GOT3 (cell line): ENCODE results near the gene NSL1.
"Not testable (repeated sequence)": the region's sequence is repeated elsewhere in the genome, so short reads cannot be mapped to it uniquely, and the experiment has no call there.

Source experiments
- DNase-seq: peaks from one replicate; lab custom pipeline; 2025; ENCODE audit warnings: mixed read lengths; lab: John Stamatoyannopoulos, UW

Gene NSL1, protein sequence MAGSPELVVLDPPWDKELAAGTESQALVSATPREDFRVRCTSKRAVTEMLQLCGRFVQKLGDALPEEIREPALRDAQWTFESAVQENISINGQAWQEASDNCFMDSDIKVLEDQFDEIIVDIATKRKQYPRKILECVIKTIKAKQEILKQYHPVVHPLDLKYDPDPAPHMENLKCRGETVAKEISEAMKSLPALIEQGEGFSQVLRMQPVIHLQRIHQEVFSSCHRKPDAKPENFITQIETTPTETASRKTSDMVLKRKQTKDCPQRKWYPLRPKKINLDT

DNA sequence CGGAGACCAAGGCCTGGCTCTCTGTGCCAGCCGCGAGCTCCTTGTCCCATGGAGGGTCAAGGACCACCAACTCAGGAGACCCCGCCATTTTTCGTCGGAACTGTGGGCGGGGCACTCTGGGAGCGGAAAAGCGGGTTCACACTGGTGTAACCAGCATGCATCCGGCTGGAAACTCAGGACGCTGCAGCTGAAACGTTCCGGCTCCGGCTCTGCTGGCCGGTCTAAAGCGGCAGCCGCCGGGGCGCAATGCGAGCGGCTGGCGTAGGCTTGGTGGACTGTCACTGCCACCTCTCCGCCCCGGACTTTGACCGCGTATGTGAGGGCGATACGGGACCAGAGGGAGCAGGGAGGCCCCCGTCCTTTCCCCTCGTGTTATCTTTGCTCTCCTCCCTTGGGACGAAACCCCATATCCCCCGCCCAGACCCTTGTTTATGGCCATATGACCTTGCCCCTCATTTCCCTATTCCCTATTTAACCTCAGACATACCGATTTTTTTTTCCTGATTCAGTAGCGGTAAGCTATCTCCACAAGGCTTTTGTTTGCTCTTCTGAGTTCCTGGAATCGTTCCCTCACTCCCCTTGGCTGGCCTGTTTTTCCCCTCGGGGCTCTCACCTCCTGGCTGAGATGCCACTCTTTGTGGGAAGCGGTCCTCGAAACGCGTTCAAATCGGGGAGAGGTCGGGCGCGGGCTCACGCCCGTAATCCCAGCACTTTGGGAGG is at the start of gene NSL1, which contains the start of gene TATDN3:
NSL1 (minus strand) TSS at position 102 of the 720 bp plus-strand sequence; CDS start at position 88, 14 bp downstream.
TATDN3 (plus strand) TSS at position 219 of the 720 bp plus-strand sequence; CDS start at position 247, 28 bp downstream.
- DNase-seq = peak; percentile 85

DNA sequence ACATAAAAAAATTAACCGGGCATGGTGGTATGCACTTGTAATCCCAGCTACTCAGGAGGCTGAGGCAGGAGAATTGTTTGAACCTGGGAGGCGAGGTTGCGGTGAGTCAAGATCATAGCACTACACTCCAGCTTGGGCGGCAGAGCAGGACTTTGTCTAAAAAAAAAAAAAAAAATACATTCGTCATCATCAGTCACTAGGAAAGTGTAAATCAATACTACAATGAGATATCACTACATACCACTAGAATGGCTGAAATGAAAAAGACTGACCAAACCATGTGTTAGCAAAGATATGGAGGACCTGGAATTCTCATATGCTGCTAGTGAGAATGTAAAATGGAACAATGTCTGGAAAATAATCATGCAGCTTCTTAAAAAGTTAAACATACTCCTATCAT is 46.6 kb upstream of the NSL1 start:
- DNase-seq = no peak

DNA sequence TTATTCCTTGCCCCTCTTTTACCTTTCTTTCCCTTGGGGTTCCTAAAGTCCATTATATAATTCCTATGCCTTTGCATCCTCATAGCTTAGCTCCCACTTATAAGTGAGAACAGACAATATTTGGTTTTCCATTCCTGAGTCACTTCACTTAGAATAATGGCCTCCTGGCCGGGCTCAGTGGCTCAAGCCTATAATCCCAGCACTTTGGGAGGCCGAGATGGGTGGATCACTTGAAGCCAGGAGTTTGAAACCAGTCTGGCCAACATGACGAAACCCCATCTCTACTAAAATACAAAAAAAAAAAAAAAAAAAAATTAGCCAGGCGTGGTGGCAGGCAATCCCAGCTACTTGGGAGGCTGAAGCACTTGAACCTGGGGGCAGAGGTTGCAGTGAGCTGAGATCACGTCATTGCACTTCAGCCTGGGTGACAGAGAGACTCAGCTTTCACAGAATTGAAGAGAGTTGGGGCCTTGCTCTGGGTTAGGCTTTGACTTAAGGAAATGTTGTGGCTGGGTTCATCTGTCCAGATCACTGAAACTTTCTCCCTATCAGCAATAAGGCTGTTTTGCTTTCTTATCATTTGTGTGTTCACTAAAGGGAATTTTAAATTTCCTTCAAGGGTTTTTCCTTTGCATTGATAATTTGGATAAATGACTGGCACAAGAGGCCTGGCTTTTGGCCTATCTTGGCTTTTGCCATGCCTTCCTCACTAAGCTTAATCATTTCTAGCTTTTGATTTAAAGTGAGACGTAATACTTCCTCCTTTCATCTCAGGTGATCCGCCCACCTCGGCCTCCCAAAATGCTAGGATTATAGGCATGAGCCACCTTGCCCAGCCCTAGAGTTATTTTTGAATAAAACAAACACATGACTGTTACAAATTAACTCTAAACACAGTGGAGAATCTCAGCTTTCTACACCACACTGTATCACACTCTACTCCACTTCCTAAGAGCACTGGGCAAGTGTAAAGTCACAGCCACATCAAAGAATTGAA is 41.9 kb upstream of the NSL1 start:
- not testable (repeated sequence) for DNase-seq

DNA sequence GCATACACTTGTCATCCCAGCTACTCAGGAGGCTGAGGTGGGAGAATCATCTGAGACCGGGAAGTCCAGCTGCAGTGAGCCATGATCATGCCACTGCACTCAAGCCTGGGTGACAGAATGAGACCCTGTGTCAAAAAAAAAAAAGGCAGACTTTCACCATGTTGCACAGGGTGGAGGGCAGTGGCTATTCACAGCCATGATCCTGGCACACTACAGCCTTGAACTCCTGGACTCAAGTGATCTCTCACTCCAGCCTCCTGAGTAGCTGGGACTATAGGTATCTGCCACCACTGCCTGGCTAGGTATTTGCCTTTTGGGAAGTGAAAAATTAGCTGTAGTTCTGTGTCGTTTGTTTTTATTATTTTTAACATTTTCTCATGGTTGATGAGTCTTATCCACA is 36.8 kb upstream of the NSL1 start:
- DNase-seq = no peak

DNA sequence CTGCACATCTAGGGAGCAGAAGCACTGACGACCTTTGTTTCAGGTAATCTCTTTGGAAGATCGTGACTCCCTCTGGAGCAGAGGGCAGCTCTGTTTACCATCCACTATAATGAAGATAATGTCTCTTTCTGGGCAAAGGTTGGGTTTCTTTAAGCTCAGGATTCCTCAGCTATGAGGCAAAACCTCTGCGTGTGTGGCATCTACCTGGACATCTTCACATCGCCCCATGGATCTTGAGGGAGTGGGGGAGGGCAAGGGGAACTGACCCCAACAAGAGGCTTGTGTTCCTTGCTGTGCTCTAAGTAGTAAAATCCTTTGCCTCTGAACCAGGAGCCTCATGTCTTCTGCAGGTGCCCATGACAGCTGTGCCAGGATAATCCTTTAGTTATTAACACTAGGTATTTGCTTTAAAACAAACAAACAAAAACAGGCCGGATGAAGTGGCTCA is 36.3 kb upstream of the NSL1 start:
- no peak for DNase-seq

DNA sequence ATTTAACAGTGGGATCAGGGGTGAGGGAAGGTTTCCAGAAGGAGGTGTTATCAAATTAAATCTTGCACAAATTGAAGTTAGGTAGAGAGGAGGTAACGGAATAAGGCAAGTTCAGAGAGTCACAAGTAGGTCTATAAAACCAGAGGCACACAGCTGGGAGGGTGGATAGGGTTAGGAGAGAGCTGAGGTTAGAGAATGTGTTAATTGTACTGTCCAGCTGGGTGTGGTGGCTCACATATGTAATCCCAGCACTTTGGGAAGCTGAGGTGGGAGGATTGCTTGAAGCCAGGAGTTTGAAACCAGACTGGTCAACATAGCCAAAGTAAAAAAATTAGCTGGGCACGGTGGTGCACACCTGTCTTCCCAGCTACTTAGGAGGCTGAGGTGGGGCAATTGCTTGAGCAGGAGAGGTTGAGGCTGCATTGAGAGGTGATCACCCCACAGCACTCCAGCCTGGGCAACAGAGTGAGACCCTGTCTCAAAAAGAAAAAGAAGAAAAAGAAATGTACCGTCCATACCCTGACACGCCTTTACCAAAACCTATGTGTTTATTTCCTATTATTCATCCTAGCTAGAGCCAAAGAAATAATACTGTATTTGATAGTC is 35.7 kb upstream of the NSL1 start:
- no peak for DNase-seq

DNA sequence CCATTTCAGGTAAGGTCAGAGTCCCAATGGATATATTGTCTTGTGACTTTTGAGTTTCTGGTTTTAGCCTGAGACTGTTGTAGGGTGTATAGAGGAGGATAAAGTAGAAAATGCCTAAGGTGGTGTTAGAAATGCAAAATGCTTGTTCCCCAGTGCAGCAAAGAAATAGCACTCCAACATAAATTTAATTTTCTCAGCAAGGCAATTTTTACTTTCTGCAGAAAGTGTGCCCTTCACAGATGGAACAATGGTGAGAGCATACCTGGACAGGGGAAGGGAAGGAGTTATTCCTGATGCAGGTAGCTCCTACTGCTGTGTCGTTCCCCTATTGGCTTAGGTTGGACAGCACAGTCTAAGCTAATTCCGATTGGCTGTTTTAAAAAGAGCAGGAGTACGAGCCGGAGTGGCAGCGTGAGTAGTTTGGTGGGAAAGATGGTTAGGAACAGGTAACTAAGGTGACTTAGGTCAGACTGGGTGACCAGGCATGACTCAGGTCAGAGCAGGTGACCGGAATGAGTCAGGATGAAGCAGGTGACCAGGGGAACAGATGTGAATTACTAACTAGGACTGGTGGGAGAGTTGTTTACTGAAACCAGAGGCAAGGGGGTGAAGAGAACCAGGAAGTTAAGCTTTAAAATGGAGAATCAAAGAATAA is 34.3 kb upstream of the NSL1 start:
- no peak for DNase-seq

DNA sequence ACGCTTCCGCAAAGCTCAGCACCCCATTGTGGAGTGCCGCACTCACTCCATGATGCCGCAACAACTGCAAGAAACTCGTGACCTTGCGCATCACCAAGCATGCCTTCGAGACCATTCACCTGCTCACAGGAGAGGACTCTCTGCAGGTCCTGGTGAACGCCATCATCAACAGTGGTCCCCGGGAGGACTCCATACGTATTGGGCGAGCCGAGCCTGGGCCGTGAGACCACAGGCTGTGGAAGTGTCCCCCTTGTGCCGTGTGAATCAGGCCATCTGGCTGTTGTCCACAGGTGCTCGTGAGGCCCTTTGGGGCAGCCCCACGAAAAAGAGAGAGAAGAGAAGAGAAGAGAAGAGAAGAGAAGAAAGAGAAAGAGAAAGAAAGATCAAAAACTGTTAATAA is 32.6 kb upstream of the NSL1 start:
- DNase-seq = no peak

DNA sequence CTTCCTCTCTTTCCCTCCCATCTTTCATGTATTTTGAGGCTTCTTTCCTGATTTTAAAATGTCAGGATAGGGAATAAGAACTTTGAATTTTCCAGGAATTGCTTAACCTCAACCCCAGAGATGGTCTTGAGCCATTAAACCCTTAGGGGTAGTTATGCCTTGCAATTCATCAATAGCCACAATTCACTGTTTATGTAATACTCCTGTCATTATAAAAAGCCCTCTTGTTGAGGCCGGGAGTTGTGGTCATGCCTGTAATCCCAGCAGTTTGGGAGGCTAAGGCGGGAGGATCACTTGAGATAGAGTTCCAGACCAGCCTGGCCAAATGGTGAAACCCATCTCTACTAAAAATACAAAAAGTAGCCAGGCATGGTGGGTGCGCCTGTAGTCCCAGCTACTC is 31.4 kb upstream of the NSL1 start:
- DNase-seq = no peak

DNA sequence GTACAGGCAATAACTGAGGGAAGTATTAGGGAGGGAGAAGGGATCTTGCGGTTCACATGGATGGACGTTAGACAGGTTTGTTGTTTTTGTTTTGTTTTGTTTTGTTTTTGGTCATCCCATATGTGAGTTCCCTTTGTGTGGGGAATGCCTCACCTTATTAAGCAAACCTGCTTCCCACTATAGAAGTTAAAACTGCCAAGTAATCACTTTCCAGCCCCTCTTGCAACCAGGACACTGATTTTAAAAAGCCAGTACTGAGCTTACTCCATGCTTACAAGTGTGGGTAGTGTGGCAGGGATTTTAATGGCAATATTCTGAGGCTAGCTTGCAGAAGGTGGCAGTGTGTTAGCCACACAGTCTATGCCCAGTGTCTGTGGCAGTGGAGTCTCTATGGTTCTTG is 29.4 kb upstream of the NSL1 start:
- no peak for DNase-seq

DNA sequence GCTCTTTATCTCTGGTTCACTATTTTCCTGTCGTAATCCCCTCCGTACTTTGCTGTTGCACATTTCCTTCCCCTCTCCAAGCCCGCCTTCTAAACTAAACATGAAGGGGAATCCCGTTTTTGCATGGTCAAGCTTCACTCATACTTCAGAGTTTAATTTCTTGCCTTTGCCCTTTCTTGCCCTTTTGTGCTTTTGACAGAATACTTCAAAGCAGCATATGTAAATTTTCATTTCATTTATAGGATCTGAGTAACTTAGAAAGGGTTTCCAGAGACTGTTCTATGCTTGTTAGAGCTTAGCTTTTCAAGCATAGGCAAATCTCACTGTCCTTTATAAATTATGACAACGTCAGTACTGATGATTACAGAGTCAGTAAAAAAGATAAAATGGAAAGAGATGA is 28.1 kb upstream of the NSL1 start:
- no peak for DNase-seq

DNA sequence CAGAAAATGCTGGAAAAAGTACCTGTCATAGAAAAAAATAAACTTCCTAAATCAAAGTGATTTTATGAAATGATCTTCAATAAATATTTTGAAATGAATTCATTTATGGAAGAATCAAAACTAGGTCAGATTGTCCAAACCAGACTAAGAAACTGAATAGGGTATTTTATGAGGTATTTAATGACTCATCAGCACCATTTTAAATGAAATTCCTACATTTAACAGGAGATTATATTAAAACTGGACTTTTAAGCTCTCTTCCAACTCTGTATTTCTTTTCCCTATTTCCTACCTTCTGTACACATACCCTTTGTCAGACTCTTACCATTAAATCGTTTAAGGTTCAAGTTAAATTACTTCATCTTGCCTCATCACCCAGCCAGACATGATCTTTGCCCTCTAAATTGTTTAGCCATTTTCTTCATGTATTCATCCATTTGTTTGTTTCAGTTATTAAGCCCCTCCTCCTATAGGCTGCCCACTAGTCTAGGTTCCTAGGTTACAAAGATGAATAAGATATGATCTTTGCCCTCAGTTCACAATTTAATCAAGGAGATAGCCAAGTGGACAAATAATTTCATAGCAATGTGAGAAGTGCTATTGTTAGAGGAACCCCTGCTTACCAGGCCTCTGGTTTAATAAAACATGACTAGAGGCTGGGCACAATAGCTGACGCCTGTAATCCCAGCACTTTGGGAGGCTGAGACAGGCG is 25.1 kb upstream of the NSL1 start:
- DNase-seq = no peak

DNA sequence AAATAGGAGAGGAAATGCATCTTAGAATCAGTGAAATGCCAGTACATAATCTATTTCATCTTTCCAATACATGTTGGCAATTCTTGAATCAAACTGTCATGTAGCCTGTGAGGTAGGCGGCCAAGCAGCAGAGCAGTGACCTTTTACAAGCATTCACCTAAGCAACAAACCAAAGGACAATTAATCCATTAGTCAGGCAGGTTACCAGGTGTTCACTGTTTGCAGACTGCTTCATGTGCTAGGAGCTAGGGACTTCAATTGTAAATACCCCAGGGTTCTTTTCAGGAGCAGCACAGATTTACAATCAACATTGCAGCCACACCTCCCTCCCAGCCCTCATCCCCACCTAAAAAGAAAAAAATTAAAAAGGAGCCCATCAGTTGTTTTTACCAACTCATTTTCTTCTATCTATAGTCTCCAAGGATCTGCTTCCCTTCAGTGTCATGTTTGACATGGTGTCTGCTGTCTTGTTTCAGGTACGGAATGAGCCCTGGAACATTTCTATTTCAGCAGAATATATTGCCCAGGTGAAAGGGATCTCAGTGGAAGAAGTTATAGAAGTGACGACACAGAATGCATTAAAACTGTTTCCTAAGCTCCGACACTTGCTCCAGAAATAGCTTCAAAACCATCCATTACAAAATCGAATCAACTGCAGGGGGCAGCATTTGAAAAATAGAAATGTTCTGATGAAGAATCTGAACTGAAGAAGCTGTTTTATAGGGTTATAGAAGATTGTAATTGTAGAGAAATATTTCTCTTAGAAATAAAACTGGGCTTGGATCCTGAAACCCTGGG is 23.2 kb upstream of the NSL1 start:
- DNase-seq = no peak

DNA sequence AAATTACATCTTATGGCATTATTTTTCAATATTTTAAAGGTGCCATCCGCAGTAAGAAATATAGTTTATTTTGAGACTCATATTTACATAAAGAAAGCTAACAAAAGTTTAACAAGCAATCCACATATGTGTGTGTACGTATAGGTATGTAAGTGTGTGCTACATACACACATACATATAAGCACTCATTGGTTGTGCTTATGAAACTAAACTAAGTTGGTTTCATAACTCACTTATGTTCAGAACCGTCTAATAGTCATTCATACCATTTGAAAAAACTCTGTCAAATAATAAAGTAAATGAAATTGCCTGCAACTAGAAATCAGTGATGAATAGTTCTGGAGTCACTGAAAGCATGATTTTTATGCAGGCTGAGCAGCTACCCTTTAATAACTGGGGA is 14.2 kb upstream of the NSL1 start:
- DNase-seq = no peak

DNA sequence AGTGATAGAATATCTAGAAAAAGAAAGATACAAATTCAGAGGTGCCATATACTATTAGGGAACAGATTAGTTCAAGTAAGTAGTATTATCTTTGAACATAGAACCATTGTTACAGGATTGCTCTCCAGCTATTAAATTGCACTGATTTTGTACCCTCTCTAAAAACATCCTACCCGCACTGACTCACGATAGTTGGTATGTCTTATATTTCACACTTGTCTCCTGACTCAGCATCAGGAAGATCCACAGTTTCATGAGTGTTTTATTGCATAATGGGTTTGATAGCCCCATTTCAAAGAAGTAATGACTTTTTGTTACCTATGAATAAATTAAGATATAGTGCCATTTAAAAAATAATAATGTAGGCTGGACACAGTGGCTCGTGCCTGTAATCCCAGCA is 6.1 kb upstream of the NSL1 start:
- no peak for DNase-seq

DNA sequence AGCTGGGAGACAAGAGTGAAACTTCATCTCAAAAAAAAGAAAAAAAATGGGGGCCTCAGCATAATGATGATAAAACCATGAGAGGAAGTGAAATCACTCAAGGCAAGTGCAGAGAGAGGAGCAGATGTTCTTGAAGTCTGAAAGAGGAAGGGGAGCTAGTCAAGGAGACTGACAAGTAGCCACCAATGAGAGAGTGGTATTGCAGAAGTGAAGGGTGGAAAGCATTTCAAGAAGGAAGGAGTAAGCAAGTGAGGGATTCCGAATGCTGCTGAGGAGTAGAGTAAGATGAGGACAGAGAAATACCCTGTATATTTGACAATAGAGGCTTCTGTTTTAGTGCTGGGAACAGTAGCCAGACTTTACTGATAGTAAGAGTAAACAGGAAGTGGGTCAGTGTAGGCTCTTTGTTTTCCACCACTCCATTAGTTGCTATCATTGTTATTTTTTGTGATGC is 3.0 kb upstream of the NSL1 start:
- DNase-seq = no peak

DNA sequence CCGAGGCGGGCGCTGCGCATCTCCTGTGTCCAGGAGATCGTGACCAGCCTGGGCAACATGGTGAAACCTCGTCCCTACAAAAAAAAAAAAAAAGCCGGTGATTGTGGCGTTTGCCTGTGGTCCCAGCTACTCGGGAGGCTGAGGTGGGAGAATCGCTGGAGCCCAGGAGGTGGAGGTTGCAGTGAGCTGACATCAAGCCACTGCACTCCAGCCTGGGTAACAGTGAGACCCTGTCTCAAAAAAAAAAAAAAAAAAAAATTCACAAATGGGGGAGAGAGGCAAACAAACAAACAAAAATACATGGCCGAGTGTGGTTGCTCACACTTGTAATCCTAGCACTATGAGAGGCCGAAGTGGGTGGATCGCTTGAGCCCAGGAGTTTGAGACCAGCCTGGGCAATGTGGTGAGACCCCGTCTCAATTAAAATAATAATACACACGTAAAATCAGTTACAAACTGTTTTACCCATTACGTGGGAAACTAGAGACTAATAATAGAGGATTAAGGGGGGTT is 875 bp upstream of the NSL1 start:
- no peak for DNase-seq

DNA sequence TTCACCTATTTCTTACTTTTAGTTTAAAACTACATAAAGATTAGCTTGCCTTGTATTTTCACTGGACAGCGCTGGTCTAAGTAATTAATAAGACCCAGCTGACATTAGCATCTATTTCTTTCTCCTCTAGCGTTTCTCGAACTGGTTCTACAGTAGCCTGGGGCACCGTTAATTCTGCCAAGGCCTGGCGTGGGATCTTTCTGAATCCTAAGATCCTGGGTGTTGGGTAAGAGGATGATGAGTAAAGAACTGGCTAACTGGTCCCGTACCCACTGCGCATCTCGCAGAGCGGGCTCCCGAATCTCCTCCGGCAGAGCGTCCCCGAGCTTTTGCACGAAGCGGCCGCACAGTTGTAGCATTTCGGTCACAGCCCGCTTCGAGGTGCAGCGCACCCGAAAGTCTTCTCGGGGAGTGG is 309 bp downstream of the NSL1 start:
- peak; percentile 77 for DNase-seq

DNA sequence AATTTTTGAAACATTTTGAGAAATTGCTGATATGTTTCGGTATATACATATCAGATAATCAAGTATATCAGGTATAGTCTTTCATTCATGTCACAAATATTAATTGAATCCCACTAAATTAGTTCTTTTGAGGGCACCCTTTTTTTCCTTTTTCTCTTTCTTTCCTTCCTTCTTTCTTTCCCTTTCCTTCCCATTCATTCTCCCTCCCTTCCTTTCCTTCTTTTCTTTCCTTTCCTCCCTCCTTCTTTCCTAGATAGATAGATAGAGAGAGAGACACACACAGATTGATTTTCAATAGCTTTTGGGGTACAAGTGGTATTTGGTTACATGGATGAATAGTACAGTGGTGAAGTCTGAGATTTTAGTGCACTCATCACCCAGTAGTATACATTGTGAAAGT is 5.7 kb downstream of the NSL1 start:
- no peak for DNase-seq
